OCI-LY3 (cell line): ENCODE results near the gene HINT3.

Source experiments
- H2AFZ ChIP-seq: fragments of 200-600, 300-600 bp; shearing (Covaris generic); 2 replicates; pipeline ENCODE4 v1.6.0; 2014; ENCODE audit warnings: antibody characterized with exemption, low read depth, low read length
- H3K27ac ChIP-seq: fragments of 200-600, 300-600 bp; sonication (generic); 2 replicates; pipeline ENCODE4 v1.5.1; 2014; ENCODE audit warnings: mild to moderate bottlenecking, low read length, moderate library complexity, mixed read lengths
- H3K27me3 ChIP-seq: fragments of 200-600, 300-600 bp; sonication (generic); 2 replicates; pipeline ENCODE4 v1.6.1; 2014; ENCODE audit warnings: low read depth, low read length, mixed read lengths
- H3K36me3 ChIP-seq: fragments of 200-600, 300-600 bp; sonication (generic); replicated peaks from 2 replicates; pipeline ENCODE3; 2014; ENCODE audit warnings: low read depth, low read length, mixed read lengths
- H3K4me1 ChIP-seq: fragments of 300-600, 200-600 bp; sonication (generic); 2 replicates; pipeline ENCODE4 v1.6.1; 2014; ENCODE audit warnings: low read length, mixed read lengths
- H3K4me2 ChIP-seq: fragments of 200-600, 300-600 bp; sonication (generic); 2 replicates; pipeline ENCODE4 v1.6.1; 2014; ENCODE audit warnings: low read length, mixed read lengths
- H3K4me3 ChIP-seq: fragments of 300-600, 200-600 bp; sonication (generic); 2 replicates; pipeline ENCODE4 v1.5.1; 2014; ENCODE audit warnings: antibody characterized with exemption, mild to moderate bottlenecking, low read length, moderate library complexity
- H3K79me2 ChIP-seq: fragments of 300-600, 200-600 bp; shearing (Covaris generic); 2 replicates; pipeline ENCODE4 v1.6.1; 2014; ENCODE audit warnings: mild to moderate bottlenecking, low read length, mixed read lengths
- H3K9ac ChIP-seq: fragments of 300-600, 200-600 bp; shearing (Covaris generic); 2 replicates; pipeline ENCODE4 v1.6.0; 2014; ENCODE audit warnings: mild to moderate bottlenecking, low read length, moderate library complexity
- H3K9me3 ChIP-seq: fragments of 200-600, 300-600 bp; shearing (Covaris generic); 2 replicates; pipeline ENCODE4 v1.6.1; 2014; ENCODE audit warnings: low read length, mixed read lengths; ENCODE audit not compliant: insufficient read depth
- H4K20me1 ChIP-seq: fragments of 200-600, 300-600 bp; sonication (generic); 2 replicates; pipeline ENCODE4 v1.6.1; 2016; ENCODE audit warnings: low read length, mixed read lengths; ENCODE audit not compliant: insufficient read depth
- CTCF ChIP-seq: fragments of 200-600, 300-600 bp; sonication (generic); IDR thresholded peaks from 2 replicates; pipeline ENCODE4 v1.5.1; 2014; ENCODE audit warnings: antibody characterized with exemption, low read length, low read depth
- EZH2phosphoT487 ChIP-seq: fragments of 200-600 bp; shearing (Covaris generic); IDR thresholded peaks from 2 replicates; pipeline ENCODE4 v1.6.1; 2018; ENCODE audit warnings: antibody characterized with exemption, mixed run types, low read depth

HINT3 gene

GRCh38 chr6:125944434-125944816, 12.1 kb upstream of the HINT3 start:
- no peak overlapping the region for H3K9ac ChIP-seq
- no peak overlapping the region for H2AFZ ChIP-seq
- H3K9me3 ChIP-seq: no peaks in the 10 kb centered on the region
- no peak overlapping the region for H3K4me2 ChIP-seq
- no peak for TF ChIP-seq CTCF
- TF ChIP-seq EZH2phosphoT487: no peak
- no peaks in the 10 kb centered on the region for H3K4me1 ChIP-seq
- H3K27ac ChIP-seq: no peak overlapping the region
- no peak overlapping the region for H3K4me3 ChIP-seq
- H4K20me1 ChIP-seq: no peaks in the 10 kb centered on the region
- no peaks in the 10 kb centered on the region for H3K79me2 ChIP-seq
- no peaks in the 10 kb centered on the region for H3K27me3 ChIP-seq
- H3K36me3 ChIP-seq: no peaks in the 10 kb centered on the region

- Histone ChIP-seq H3K79me2 (no peaks in the 10 kb centered on the region), H3K27ac (no peak overlapping the region), H3K36me3 (no peaks in the 10 kb centered on the region), H3K9me3 (no peaks in the 10 kb centered on the region), H3K9ac (no peak overlapping the region), H2AFZ (no peak overlapping the region), H3K27me3 (no peaks in the 10 kb centered on the region), H4K20me1 (no peaks in the 10 kb centered on the region), H3K4me2 (no peak overlapping the region), H3K4me1 (no peaks in the 10 kb centered on the region), H3K4me3 (no peak overlapping the region)
- no peak for TF ChIP-seq EZH2phosphoT487
Measured at GRCh38 chr6:125944896-125945295, 11.7 kb upstream of the HINT3 start.

- H3K4me1 ChIP-seq: no peaks in the 10 kb centered on the region
- H3K9me3 ChIP-seq: no peaks in the 10 kb centered on the region
- H3K36me3 ChIP-seq: no peaks in the 10 kb centered on the region
- TF ChIP-seq EZH2phosphoT487 (no peak), CTCF (no peak)
- H2AFZ ChIP-seq: no peak overlapping the region
- no peak overlapping the region for H3K4me3 ChIP-seq
- H3K27me3 ChIP-seq: no peaks in the 10 kb centered on the region
- H3K9ac ChIP-seq: no peak overlapping the region
- H3K79me2 ChIP-seq: no peaks in the 10 kb centered on the region
- no peak overlapping the region for H3K4me2 ChIP-seq
- H3K27ac ChIP-seq: no peak overlapping the region
- no peaks in the 10 kb centered on the region for H4K20me1 ChIP-seq
Measured at GRCh38 chr6:125945378-125946141, 11.0 kb upstream of the HINT3 start.

- H3K36me3 ChIP-seq: no peaks in the 10 kb centered on the region
- H3K27me3 ChIP-seq: no peaks in the 10 kb centered on the region
- no peak overlapping the region for H3K4me3 ChIP-seq
- H3K27ac ChIP-seq: no peak overlapping the region
- H3K4me1 ChIP-seq: no peaks in the 10 kb centered on the region
- no peak overlapping the region for H3K9ac ChIP-seq
- H4K20me1 ChIP-seq: no peaks in the 10 kb centered on the region
- TF ChIP-seq CTCF (no peak), EZH2phosphoT487 (no peak)
- H3K79me2 ChIP-seq: no peaks in the 10 kb centered on the region
- no peak overlapping the region for H3K4me2 ChIP-seq
- H2AFZ ChIP-seq: no peak overlapping the region
- H3K9me3 ChIP-seq: no peaks in the 10 kb centered on the region
Measured at GRCh38 chr6:125947615-125948014, 9.0 kb upstream of the HINT3 start.
